ENCODE measurements around the gene CCDC116.

The CCDC116 gene

DNA sequence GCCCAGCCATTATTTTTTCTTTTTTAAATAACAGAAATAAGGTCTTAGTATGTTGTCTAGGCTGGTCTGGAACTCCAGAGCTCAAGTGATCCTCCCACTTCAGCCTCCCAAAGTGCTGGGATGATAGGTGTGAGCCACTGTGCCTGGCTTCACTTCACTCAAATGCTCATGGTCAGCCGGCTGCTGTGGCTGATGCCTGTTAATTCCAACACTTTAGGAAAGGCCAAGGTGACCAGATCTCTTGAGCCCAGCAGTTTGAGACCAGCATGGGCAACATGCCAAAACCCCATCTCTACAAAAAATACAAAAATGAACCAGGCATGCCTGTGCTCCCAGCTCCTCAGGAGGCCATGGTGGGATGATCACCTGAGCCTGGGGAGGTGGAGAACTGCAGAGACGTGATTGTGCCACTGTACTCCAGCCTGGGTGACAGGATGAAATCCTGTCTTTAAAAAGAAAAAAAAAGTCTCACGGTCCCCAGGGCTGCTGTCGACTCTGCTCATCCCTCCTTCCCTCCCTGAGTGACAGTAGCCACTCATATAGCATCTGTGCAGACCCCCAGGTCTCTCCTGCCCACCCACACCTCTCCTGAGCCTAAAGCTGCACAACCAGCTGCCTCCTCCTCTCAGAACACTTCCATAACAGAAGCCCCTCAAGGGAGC, 6.4 kb upstream of the CCDC116 start:
- Histone ChIP-seq H3K9me3 (no peaks in the 10 kb centered on the region), H3K27me3 (no peaks in the 10 kb centered on the region), H3K27ac (peak overlapping the region; percentile 27), H3K36me3 (peaks cover 5% of the 10 kb centered on the region), H3K4me1 (ENCODE audit: control insufficient read depth in 1 of 2, insufficient read depth in 1 of 2, low read depth in 1 of 2, low read length in 1 of 2) (peaks cover 44 to 47% of the 10 kb centered on the region in 2 experiments), H3K4me3 (ENCODE audit: low read depth in 1 of 2, low read length in 1 of 2) (no peak overlapping the region)
- TF ChIP-seq, protein P1, sequence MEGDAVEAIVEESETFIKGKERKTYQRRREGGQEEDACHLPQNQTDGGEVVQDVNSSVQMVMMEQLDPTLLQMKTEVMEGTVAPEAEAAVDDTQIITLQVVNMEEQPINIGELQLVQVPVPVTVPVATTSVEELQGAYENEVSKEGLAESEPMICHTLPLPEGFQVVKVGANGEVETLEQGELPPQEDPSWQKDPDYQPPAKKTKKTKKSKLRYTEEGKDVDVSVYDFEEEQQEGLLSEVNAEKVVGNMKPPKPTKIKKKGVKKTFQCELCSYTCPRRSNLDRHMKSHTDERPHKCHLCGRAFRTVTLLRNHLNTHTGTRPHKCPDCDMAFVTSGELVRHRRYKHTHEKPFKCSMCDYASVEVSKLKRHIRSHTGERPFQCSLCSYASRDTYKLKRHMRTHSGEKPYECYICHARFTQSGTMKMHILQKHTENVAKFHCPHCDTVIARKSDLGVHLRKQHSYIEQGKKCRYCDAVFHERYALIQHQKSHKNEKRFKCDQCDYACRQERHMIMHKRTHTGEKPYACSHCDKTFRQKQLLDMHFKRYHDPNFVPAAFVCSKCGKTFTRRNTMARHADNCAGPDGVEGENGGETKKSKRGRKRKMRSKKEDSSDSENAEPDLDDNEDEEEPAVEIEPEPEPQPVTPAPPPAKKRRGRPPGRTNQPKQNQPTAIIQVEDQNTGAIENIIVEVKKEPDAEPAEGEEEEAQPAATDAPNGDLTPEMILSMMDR (IDR thresholded peaks at IDR 0.05) = no peak

DNA sequence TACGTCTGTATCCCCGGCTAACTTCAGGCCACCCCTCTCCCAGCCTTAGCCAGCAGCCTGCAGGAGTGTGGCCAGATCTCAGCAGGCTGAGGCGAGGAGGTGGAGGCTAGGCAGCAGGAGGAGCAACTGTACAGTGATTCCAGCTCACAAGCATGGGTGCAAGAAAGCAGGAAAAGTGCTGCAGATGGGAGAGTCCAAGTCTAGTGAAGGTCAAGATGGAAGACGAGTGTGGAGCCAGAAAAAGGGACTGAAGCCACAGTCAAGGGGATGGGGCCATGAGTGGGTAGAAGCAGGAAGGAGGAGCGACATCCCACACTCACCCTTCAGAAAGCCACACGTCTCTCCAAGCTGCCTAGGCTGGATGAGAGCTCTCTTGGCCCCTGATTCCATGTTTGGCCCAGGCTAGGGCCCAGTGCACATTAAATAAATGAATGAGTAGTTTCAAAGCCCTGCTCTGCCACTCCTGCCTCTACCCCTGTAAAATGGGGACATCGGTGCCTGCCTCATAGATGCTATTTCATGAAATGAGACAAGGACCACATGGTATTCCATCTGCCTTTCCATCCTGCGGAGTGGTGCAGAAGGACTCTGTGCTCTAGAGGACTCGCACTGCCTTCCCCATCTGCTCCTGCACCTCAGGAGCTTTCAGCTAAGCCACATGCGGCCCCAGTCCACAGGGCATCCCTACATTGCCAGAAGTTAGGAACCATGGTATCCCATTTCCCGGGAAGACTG, 5.7 kb upstream of the CCDC116 start:
- H3K27me3 ChIP-seq = no peaks in the 10 kb centered on the region
- peaks cover 39 to 41% of the 10 kb centered on the region in 2 experiments for H3K4me1 ChIP-seq (ENCODE audit: control insufficient read depth in 1 of 2, insufficient read depth in 1 of 2, low read depth in 1 of 2, low read length in 1 of 2)
- H3K27ac ChIP-seq = peak overlapping the region; percentile 11
- peaks cover 5% of the 10 kb centered on the region for H3K36me3 ChIP-seq
- H3K4me3 ChIP-seq (ENCODE audit: low read depth in 1 of 2, low read length in 1 of 2) = no peak overlapping the region
- no peaks in the 10 kb centered on the region for H3K9me3 ChIP-seq
- TF ChIP-seq, protein P1 (IDR thresholded peaks at IDR 0.05) = no peak

DNA sequence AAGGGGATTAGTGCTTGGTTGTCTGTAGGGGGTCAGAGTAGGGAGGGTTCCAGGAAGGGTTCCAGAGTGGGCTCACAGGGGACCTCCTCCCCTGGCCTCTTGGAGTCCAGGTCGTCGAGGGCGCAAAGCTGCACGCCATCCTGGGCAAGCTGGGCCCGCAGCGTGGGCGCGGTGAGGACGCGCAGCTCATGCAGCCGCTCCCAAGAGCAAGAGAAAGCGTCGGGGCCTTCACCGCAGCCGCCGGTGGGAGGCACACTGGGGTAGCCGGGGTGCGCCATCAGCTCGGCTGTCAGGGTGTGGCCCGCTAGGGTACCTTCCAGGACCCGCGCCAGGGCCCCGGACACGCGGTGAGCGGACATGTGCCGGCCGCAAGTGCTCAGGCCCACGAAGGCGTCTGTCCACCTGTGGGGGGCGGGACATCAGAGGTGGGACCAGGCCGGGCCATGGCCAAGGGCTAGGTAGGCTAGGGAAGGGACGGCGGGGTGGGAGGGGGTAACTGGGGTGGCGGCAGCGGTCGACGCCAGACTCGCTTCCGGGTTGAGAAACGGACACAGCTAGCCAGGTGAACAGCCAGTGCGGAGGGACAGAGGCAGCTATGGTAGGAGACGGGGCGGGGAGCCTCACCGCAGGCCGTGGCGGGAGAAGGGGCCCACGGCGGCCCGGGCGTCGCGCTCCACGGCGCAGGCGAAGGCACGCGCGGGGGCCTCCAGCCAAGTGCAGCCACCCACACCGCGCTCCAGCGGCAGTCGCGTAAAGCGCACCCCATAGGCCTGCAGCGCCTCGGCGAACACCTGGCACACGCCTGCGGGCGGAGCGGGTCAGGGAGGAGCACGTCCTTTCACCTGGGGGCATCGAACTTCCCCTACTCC, 3.9 kb upstream of the CCDC116 start:
- Histone ChIP-seq H3K27me3 (no peaks in the 10 kb centered on the region), H3K4me3 (ENCODE audit: low read depth in 1 of 2, low read length in 1 of 2) (peak overlapping the region; percentile 97 to 100), H3K27ac (peak overlapping the region; percentile 88), H3K4me1 (ENCODE audit: control insufficient read depth in 1 of 2, insufficient read depth in 1 of 2, low read depth in 1 of 2, low read length in 1 of 2) (peaks cover 29 to 31% of the 10 kb centered on the region in 2 experiments), H3K9me3 (no peaks in the 10 kb centered on the region), H3K36me3 (peaks cover 5% of the 10 kb centered on the region)
- TF ChIP-seq, protein P1 (IDR thresholded peaks at IDR 0.05) = no peak

DNA sequence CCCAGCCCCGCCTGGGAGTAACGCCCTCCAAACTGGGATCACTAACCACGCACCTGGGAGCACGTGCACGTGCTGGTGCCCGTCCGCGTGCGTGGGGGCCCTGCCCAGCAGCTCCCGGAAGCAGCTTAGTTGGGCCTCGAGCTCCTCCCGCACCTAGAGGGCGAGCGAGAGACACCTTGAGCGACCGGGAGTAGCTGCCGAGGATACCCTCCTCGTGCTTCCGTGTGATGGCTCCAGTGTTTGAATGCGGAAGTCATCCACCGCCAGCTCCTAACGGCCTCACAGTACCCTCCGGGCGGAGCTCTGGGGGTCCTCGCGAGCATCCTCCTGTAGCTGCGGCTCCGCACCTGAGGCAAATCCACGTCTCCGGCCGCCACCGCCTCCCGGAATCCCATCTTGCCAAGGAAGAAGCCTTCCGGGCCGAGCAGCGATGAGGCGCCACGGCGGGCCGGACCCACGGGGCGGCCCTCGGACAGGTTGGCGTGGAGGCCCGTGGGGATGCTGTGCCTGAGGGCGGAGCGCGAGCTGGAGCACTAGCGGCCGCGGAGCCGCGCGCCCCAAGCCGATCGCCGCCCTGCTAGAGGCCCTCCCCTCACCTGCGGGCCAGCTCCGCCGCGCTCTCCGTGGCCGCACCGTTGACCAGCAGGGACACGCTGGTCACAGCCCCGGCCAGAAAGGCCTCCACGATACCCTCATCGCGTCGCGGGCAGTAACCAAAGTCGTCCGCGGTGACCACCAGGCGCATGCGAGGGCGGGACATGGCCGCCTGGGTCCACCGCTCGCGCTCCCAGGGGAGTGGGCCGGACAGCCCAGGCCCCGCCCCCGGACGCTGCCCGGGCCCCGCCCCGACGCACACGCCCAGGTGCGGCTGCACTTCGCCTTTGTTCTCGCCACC, 3.1 kb upstream of the CCDC116 start, which contains the start of gene YDJC:
YDJC (minus strand) TSS at position 768 of the 895 bp plus-strand sequence; CDS start at position 760, 8 bp downstream.
- Histone ChIP-seq H3K27ac (peak within 1 kb of the TSS; percentile 88), H3K9me3 (no peaks in the 10 kb centered on the region), H3K4me3 (ENCODE audit: low read depth in 1 of 2, low read length in 1 of 2) (peak within 1 kb of the TSS; percentile 97 to 100), H3K4me1 (ENCODE audit: control insufficient read depth in 1 of 2, insufficient read depth in 1 of 2, low read depth in 1 of 2, low read length in 1 of 2) (peaks cover 25 to 26% of the 10 kb centered on the region in 2 experiments), H3K36me3 (peaks cover 5% of the 10 kb centered on the region), H3K27me3 (no peaks in the 10 kb centered on the region)
- TF ChIP-seq, protein P1 (IDR thresholded peaks at IDR 0.05) = peak; percentile 71

All from neutrophil (primary cell).